Anterior cingulate cortex (tissue), 58 donors: ENCODE measurements around the gene SMYD3.
A peak's percentile ranks its signal among the peaks of the same experiment; 100 is the strongest.
"Not testable (repeated sequence)": the region's sequence is repeated elsewhere in the genome, so short reads cannot be mapped to it uniquely, and the experiment has no call there.

ENCODE experiments used
- DNase-seq, 58 donors: peaks; one replicate each; lab custom pipeline; 2025; lab: John Stamatoyannopoulos, UW

Gene SMYD3

DNA sequence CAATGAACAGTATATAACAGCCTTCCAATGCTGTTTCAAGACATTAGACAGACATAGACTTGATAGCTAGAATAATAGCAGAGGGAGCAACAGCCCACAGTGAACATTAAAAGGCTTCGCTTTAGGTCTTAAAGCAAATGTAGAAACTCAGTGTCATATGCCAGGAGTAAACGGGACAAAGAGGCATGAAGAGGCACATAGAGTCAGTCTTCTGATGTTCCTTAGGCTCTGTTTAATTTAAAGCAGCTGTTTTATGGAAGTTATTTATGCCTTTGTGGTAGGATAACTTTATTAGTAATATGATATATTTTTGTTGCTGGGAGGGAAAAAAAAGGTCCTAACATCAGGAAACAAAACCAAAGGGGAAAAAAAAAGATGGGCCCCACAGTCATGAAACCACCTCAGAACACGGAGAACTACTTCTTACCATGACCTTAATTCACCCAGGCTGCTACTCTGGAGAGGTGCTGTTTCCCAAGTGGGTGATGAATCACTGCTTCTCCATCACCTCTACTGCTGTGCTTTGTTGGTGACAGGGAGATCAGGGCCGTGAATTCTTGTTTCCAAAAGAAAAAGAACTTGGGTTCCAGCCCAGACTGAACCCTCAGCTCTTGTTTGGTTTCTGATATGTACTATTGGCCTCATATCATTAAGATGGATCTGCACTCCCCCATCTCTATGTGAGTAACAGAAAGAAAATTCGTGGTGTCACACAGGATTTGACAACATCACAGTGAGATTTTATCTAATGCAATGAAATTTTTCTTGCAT lies 735.4 kb downstream of the SMYD3 start:
- peak in 1 of 58 donors; percentile 1 for DNase-seq

DNA sequence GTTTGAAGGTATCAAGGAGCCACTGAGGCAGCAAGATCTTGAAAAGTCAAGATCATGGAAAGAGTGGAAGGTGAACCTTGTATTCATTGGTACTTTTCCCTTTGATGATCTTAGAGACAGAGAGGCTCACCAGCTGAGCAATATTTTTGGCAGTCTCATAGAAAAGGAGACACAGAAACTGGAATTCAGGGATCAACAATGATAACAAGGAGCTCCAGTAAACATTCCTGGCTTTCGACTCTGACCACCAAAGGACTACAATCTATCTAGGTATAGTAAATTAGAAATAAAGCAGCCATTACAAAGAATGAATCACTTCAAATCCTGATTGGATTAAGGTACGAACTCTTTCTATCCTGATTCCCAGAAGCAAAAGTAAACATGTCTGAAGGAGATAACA lies 736.9 kb downstream of the SMYD3 start:
- DNase-seq, result no peak

DNA sequence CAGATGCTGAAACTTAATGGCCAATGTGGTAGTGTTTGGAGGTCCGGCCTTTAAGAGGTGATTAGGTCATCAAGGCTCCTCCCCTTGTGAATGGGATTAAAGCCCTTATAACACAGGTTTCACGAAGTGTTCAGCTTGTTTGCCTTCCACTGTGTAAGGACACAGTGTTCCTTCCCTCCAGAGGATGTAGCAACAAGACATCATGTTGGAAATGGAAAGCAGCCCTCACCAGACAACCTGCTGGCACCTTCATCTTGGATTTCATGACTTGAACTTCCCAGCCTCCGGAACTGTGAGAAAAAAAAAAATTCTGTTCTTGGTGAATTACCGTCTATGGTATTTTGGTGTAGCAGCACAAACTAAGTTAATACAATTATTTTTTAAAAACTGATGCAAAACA lies 738.5 kb downstream of the SMYD3 start:
- DNase-seq, result no peak

DNA sequence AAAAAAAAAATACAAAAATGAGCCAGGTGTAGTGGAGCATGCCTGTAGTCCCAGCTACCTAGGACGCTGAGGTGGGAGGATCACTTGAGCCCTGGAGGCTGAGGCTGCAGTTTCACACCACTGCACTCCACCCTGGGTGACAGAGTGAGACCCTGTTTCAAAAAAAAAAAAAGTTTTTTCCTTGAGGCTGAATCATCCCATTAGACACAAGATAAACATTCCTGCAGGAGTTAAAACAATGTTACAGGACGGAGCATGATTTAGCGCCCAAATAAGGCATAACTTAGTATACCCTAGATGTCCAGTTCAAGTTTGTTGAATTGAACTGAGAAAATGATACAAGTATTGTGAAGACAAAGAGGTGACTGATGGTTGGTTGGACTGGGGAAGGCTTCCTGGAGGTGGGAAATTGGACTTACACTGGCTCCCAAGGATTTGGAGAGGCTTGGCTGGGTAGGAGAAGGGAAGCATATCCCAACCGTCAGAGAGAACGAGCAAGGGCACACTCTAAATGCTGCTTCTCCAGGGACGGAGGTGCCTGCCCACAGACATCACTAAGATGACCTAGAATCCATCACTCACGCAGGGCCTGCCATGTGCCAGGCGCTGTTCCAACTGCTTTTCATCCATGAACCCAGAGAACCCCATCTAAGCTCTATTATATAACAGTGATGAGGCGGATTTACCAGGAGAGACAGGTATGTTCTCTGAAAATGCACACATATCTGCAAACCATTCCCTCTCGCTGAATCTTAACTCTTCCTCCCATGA lies 741.7 kb downstream of the SMYD3 start:
- no peak for DNase-seq

DNA sequence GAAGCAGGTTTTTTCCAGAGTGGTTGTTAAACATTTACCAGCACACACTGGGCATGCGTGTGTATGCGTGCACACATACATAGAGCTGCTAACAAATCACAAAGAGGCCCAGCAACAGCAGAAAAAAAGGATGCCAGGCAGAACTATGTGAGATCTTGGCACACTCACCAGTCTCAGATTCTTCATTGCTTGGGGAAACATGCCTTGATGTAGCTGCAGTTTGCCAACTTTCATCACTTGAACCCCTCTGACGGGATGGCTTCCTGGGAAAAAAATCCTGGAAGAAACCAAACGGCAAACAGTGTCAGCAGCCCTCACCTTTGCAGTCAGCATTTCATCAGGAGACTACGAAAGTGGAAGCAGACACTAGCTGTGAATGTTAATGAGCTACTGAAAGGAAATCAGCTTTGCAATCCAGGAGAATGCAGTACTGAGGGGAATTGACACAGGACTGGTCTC lies 743.2 kb downstream of the SMYD3 start:
- DNase-seq, result no peak

DNA sequence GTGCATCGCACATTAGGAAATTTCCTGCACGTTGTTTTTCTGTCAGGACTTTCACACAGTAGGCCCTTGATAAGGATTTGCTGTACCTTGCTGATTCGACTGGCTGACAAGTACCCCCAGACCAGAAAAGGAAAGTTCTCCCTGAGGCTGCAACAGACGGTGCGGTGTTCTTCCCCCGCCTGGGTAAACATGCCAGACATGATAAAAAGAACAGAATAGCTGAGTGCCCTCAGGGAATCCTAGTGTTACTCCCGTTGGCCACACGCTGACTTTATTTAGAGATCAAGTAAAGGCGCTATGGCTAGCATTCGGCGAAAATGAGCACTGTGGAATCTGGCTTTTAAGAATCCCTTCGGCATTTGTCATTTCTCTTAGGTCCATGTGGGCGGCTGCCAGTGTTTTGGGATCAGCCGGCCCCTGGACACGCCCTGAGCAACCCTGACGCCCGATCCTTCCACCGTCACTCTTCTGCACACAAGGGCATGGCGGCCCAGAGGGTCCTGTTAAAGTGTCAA lies 744.6 kb downstream of the SMYD3 start:
- DNase-seq, result no peak

DNA sequence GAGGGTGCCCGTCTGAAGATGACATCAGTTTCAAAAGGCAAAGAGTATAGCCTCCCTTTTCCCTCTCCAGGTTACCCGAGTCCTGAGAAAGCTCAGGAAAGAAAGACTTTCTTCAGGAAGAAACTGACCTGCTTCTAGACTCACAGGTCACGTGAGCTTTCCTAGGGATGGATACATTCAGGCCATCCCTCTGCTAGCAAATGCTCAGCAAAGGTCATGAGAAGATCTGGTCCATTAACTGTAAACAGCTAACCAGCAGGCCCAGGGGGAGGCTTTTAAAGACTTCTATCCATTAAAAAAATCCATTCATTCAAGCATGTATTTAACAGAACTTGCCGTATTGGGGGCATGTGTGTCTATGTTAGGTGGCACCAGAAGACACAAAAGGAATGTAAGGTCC lies 746.8 kb downstream of the SMYD3 start:
- DNase-seq, result no peak

DNA sequence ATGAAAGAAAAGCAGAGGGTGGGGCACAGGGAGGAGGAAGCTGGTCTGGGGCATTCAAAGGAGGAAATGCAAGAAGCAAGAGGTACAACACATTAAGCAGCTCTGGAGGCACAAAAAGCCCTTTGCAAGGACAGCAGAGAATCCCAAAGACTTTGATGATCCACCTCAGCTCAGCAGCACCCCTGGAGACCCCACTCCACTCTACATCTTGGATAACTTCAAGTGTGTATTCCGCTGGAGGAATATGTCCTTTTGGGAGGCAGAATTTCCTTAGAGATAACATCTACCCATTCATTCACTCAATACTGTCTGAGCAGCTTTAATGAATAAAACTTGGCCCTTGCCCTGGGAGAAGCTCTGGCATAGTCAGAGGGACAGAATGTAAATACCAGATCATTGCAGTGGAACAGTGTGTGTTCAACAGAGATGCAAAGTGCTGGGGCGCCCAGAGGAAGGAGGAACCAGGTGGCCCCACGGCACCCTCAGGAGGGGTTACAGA lies 752.6 kb downstream of the SMYD3 start:
- DNase-seq, result no peak

DNA sequence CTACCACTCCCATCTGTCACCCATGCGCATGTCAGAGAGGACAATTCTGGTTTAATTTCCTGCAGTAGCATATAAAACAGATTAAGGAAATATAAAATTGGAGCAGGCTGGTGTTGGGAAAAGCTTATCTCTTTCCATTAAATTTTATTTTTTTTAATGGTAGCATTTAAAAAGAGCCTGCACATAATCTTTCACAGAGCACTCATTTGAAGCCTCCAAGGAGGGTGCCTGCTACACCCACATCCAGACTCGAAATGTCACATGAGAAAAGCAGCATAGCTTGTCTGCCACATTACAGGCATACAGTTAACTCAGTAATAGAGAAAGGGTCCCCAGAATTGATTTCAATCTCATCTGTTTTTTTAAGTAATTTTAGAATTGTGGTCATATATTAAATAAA lies 753.3 kb downstream of the SMYD3 start:
- DNase-seq, result no peak

DNA sequence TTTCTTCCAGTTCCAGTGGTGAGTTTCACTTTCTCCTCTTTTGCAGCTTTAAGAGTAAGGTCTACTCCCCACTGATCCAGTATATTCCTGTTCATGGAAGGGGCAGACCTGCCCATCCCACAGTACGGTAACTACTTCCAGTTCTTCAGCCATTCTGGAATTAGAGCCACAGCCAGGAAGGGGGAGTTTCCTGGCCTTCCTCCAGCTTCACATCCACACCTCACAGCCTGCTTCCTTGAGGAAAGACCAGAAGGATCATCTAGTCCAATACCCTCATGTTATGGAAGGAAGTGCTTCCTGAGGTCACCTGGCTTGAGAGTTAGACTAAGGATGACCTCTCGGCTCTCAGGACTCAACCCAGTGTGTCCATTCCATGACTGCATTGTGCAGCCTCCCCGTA lies 754.5 kb downstream of the SMYD3 start:
- DNase-seq, result no peak

DNA sequence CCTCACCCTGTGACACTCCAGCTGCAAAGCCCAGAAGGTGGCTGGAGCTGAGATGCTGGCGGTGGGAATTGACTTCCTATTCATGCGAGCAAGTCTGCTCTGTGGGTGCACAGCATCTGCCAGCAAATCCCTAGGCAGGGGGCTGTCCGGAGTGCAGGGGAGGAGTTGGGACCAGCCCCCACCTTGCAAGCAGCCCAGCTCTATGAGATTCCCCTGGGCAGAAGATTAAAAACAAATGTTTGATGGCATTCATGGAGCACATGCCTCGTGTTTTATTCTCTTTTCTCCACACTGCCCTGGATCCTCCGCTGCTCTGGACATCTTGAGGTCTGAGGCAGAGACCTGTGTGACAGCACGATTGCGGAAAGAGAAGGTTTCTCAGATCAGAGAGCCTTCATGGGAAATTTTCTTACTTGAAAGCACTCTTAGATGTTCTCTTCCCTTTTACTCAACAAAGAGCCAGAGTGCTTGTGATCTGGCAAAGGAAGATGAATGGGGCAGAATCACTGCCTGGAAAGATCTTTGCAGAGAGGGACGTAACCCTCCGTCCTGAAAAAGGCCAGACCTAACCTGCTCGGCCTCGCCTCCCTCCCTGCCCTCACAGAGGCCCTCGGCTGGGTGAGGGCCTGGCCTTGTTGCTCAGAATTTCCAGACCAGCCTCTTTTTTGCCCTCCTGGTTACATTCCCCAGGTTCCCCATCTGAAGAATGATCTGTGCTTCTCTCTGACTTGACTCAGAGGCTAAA lies 755.2 kb downstream of the SMYD3 start:
- DNase-seq, result no peak

DNA sequence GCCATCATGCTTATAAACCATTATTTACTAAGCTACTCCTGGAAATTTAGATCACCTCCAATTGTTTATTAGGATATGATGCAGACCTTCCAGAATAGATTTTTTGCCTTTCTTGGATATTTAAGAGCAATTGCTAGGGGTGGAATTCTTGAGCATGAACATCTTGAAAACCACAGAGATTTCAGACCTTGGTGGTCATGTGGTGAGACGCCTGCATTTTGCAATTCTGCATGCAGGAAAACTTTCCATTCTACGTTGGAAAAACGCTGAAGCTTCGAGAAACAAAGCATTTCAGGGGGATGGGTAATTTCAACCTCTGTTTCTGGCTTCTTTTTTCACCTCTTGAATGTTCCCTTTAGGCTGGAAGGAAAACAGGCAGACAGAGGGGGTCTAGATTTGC lies 756.0 kb downstream of the SMYD3 start:
- no peak for DNase-seq

DNA sequence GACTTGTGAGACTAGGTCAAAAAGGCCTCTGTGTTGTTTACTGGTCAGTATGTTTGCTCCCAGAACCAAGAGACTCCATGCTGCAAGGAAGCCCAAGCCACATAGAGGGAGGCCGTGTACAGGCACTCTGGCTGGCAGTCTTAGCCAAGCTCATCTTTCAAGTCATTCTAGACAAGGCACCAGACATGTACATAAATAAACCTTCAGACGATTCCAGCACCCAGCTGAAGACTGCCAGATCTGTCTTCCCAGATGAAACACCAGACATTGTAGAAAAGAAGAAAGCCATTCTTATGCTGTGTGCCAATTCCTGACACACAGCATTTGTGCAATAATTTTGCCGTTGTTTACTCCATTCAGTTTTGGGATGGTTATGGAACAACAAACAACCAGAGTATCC lies 756.8 kb downstream of the SMYD3 start:
- no peak for DNase-seq

DNA sequence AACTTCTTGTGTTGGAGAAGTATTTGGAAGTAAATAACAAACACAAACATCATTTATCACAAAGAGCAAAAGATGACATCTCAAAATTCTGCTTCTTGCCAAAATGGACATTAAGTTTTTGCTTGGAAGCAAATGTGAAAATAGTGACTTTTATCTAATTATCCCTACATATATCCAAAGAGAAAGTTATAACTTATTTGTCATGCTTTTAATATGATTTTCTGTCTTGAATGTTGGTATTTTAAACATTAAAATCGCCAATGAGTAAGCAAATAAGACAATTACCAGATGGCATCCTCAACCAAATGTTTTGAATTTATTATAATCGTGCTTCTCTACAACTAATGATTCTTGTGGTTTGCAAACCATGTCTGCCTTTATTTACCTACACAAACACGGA lies 758.0 kb downstream of the SMYD3 start:
- no peak for DNase-seq

DNA sequence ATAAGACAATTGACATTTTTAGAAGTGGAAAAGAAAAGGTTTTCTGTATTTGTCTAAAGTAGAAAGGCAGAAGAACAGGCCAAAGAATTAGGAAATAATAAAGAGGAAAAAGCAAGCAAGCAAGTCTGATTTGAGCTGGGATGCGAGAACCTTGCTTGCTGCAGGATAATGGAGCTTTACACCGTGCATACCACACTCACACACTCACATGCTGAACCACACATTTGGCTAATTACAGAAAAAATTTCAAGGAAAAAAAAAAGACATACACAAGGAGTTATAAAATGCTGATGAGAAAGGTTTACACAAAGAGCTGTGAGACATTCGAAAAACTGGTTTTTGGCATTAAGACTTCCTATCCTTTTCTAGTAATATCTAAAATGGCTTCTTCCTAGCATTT lies 758.4 kb downstream of the SMYD3 start:
- no peak for DNase-seq

DNA sequence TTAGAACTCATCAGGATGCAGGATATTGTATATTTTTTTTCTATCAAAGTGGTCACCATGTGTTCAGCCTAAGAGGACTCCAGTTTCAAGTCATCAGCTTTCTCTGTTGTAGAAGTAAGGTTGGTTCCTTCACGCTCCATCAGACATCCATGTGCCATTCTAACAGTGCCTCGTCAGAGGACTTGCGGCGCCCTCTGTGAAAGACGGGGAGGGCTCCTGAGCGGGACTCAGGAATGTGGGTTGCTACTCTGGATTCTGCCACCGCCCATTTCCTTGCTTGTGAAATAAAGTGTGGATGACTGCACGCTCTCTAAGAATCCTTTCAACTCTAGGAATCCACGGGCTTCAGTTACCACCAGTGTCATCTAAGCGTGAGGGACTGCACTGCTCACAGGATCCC lies 758.8 kb downstream of the SMYD3 start:
- DNase-seq, result no peak

DNA sequence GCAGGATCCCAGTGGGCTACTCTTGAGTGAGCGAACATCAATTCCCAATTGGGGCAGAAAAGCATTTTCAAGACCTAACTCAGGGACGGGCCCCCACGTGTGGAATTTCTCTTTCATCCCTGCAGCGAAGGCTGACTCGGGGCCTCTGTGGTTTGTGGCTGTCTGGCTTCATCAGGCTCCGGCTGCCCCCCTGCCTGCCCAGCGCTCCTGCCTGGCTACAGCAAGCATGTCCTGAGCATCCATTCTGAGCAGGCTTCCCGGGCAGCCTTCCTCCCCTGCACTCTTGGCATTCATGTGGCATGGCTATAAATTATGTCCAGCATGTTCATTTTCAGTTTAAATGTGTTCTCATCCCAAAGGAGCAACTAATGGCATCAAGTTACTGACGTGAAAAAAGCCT lies 764.2 kb downstream of the SMYD3 start:
- DNase-seq, result no peak

DNA sequence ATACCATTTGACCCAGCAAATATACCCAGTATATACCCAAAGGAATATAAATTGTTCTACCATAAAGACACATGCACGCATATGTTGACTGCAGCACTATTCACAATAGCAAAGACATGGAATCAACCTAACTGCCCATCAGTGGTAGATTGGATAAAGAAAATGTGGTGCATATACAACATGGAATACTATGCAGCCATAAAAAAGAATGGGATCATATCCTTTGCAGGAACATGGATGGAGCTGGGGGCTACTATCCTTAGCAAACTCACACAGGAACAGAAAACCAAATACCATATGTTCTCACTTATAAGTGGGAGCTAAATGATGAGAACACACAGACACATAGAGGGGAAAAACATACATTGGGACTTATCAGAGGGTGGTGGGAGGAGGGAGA lies 766.7 kb downstream of the SMYD3 start:
- DNase-seq, result not testable (repeated sequence)

DNA sequence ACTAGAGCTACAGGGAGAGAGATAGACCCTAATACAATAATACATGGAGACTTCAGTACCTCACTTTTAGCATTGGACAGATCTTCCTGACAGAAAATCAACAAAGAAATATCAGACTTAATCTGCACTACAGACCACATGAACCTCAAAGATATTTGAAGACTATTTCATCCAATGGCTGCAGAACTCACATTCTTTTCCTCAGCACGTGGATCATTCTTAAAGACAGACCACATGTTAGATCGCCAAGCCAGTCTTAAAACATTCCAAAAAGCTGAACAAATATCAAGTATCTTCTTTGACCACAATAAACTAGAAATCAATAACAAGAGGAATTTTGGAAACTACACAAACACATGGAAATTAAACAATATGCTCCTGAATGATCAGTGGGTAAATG lies 776.3 kb downstream of the SMYD3 start:
- DNase-seq, result no peak

DNA sequence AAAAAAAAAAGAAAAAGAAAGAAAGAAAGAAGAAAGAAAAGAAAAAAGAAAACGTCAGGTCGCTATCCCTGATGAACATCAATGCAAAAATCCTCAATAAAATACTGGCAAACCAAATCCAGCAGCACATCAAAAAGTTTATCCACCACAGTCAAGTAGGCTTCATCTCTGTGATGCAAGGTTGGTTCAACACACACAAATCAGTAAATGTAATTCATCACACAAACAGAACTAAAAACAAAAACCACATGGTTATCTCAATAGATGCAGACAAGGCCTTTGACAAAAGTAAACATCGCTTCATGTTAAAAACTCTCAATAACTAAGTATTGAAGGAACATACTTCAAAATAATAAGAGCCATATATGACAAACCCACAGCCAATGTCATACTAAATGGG lies 779.0 kb downstream of the SMYD3 start:
- not testable (repeated sequence) for DNase-seq

DNA sequence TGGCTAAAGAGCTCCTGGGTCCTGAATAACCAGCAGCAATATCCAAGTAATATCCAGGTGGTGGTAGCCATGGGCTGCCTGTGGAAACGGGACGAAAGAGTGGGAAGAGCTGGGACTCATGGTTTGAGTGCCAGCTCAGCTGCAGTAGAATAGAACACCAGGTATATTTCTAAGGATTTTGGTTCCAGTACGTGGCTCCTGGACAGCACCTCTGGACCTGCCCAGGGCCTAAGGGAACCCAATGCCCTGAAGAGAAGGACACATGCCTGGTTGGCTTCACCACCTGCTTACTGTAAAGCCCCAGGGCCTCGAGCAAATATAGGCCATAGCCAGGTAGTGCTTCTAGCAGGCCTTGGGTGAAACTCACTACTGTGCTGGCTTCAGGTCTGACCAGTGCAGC lies 785.6 kb downstream of the SMYD3 start:
- no peak for DNase-seq
